ENCODE measurements around the gene ORAI3.

ORAI3 gene

GRCh38 chr16:31003744-31004143, 54.9 kb downstream of the ORAI3 start:
- Histone ChIP-seq H3K4me1 (ENCODE audit: control insufficient read depth, insufficient read depth, low read length, poor library complexity, severe bottlenecking) (peaks cover 22% of the 10 kb centered on the region), H3K27ac (ENCODE audit: low read depth, low read length, severe bottlenecking) (no peak overlapping the region), H3K9me3 (ENCODE audit: control insufficient read depth, low read length) (no peaks in the 10 kb centered on the region), H3K36me3 (ENCODE audit: control insufficient read depth, insufficient read depth, low read length) (no peaks in the 10 kb centered on the region), H3K4me3 (ENCODE audit: extremely low read depth, insufficient read depth, low read length, poor library complexity, severe bottlenecking) (no peak overlapping the region)
- 94 to 100% methylated on average over 5 of the region's 6 CpGs for WGBS, 2 experiments (ENCODE audit: insufficient coverage in 2 of 2)
